ENCODE results near the gene CFAP210. TPM values are rescaled to one million over a fixed set of nuclear protein-coding genes. Genes with fewer than 3 reads are reported as not detected.

The CFAP210 gene
- total RNA-seq, 2 donors from 2014 or later = 0.70 to 1.9 TPM

- Histone ChIP-seq H3K36me3 (ENCODE audit: control insufficient read depth, insufficient read depth, low read length) (peaks cover 74% of the 10 kb centered on the region), H3K4me1 (ENCODE audit: control insufficient read depth, insufficient read depth, low read length) (no peaks in the 10 kb centered on the region), H3K27me3 (ENCODE audit: control insufficient read depth, insufficient read depth, low read length, poor library complexity, severe bottlenecking) (no peaks in the 10 kb centered on the region), H3K9me3 (ENCODE audit: control insufficient read depth, low read length) (no peaks in the 10 kb centered on the region), H3K4me3 (ENCODE audit: low read length) (no peak overlapping the region), H3K27ac (ENCODE audit: low read depth, low read length) (no peak overlapping the region), H3K9ac (ENCODE audit: extremely low read depth, low read length, poor library complexity, severe bottlenecking) (no peak overlapping the region)
- no peak overlapping the region for H3K27ac Mint-ChIP-seq
- H3K36me3 Mint-ChIP-seq (ENCODE audit: low read depth) = peaks cover 18% of the 10 kb centered on the region
- no peak overlapping the region for H3K4me3 Mint-ChIP-seq
- no peak for DNase-seq
- TF ChIP-seq, protein P1, sequence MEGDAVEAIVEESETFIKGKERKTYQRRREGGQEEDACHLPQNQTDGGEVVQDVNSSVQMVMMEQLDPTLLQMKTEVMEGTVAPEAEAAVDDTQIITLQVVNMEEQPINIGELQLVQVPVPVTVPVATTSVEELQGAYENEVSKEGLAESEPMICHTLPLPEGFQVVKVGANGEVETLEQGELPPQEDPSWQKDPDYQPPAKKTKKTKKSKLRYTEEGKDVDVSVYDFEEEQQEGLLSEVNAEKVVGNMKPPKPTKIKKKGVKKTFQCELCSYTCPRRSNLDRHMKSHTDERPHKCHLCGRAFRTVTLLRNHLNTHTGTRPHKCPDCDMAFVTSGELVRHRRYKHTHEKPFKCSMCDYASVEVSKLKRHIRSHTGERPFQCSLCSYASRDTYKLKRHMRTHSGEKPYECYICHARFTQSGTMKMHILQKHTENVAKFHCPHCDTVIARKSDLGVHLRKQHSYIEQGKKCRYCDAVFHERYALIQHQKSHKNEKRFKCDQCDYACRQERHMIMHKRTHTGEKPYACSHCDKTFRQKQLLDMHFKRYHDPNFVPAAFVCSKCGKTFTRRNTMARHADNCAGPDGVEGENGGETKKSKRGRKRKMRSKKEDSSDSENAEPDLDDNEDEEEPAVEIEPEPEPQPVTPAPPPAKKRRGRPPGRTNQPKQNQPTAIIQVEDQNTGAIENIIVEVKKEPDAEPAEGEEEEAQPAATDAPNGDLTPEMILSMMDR (conservative IDR thresholded peaks at IDR 0.05) = no peak
- no peaks in the 10 kb centered on the region for H3K4me1 Mint-ChIP-seq
- 96 to 97% methylated on average over 8 of the region's 8 CpGs for WGBS, 2 experiments (ENCODE audit: insufficient coverage in 1 of 2, insufficient read length in 1 of 2)
- H3K9me3 Mint-ChIP-seq = no peaks in the 10 kb centered on the region
- H3K27me3 Mint-ChIP-seq (ENCODE audit: insufficient read depth) = no peaks in the 10 kb centered on the region
These were observed 57.6 kb downstream of the CFAP210 start for GRCh38 chr2:169636440-169637097.

- Histone ChIP-seq H3K36me3 (ENCODE audit: control insufficient read depth, insufficient read depth, low read length) (peaks cover 72% of the 10 kb centered on the region), H3K27me3 (ENCODE audit: control insufficient read depth, insufficient read depth, low read length, poor library complexity, severe bottlenecking) (no peaks in the 10 kb centered on the region), H3K9ac (ENCODE audit: extremely low read depth, low read length, poor library complexity, severe bottlenecking) (no peak overlapping the region), H3K9me3 (ENCODE audit: control insufficient read depth, low read length) (no peaks in the 10 kb centered on the region), H3K4me1 (ENCODE audit: control insufficient read depth, insufficient read depth, low read length) (no peaks in the 10 kb centered on the region), H3K4me3 (ENCODE audit: low read length) (no peak overlapping the region), H3K27ac (ENCODE audit: low read depth, low read length) (no peak overlapping the region)
- TF ChIP-seq, protein P1 (conservative IDR thresholded peaks at IDR 0.05) = no peak
- Mint-ChIP-seq H3K4me3 (no peak overlapping the region), H3K27ac (no peak overlapping the region), H3K4me1 (no peaks in the 10 kb centered on the region), H3K9me3 (no peaks in the 10 kb centered on the region), H3K27me3 (ENCODE audit: insufficient read depth) (no peaks in the 10 kb centered on the region), H3K36me3 (ENCODE audit: low read depth) (peaks cover 46% of the 10 kb centered on the region)
- no peak for DNase-seq
- WGBS, 2 experiments (ENCODE audit: insufficient coverage in 1 of 2, insufficient read length in 1 of 2) = 93 to 100% methylated on average over 2 to 3 of the region's 3 CpGs
These were observed 68.4 kb downstream of the CFAP210 start for GRCh38 chr2:169625781-169626180.

- no peak overlapping the region for H3K4me3 ChIP-seq (ENCODE audit: low read length)
- 95 to 98% methylated on average over 3 to 4 of the region's 4 CpGs for WGBS, 2 experiments (ENCODE audit: insufficient coverage in 1 of 2, insufficient read length in 1 of 2)
- Mint-ChIP-seq H3K27ac (no peak overlapping the region), H3K4me3 (no peak overlapping the region), H3K9me3 (no peaks in the 10 kb centered on the region), H3K27me3 (ENCODE audit: insufficient read depth) (no peaks in the 10 kb centered on the region), H3K4me1 (peaks cover 10% of the 10 kb centered on the region), H3K36me3 (ENCODE audit: low read depth) (peaks cover 54% of the 10 kb centered on the region)
- H3K36me3 ChIP-seq (ENCODE audit: control insufficient read depth, insufficient read depth, low read length) = peaks cover 66% of the 10 kb centered on the region
- H3K9ac ChIP-seq (ENCODE audit: extremely low read depth, low read length, poor library complexity, severe bottlenecking) = no peak overlapping the region
- DNase-seq = no peak
- H3K4me1 ChIP-seq (ENCODE audit: control insufficient read depth, insufficient read depth, low read length) = no peaks in the 10 kb centered on the region
- H3K9me3 ChIP-seq (ENCODE audit: control insufficient read depth, low read length) = no peaks in the 10 kb centered on the region
- TF ChIP-seq, protein P1 (conservative IDR thresholded peaks at IDR 0.05) = no peak
- peak overlapping the region; percentile 53 for H3K27ac ChIP-seq (ENCODE audit: low read depth, low read length)
- no peaks in the 10 kb centered on the region for H3K27me3 ChIP-seq (ENCODE audit: control insufficient read depth, insufficient read depth, low read length, poor library complexity, severe bottlenecking)
These were observed 71.0 kb downstream of the CFAP210 start for GRCh38 chr2:169623235-169623634.

Measured in endodermal cell (in vitro differentiated cells).